Type B pancreatic cell (in vitro differentiated cells): Measurements from ENCODE around the gene BAG1. TPM values are rescaled to one million over a fixed set of nuclear protein-coding genes. Genes with fewer than 3 reads are reported as not detected.

Source experiments
- DNase-seq: peaks from one replicate; pipeline ENCODE4 v3.0.0; 2021; ENCODE audit warnings: mixed read lengths; ENCODE audit not compliant: unreplicated experiment; ENCODE audit errors: extremely low spot score
- H3K27ac Mint-ChIP-seq: 2 replicates; pipeline ENCODE4 v1.8.0; 2021; ENCODE audit warnings: mild to moderate bottlenecking, mixed read lengths
- H3K27me3 Mint-ChIP-seq: 2 replicates; pipeline ENCODE4 v1.8.0; 2021; ENCODE audit warnings: mixed read lengths
- H3K36me3 Mint-ChIP-seq: 2 replicates; pipeline ENCODE4 v1.8.0; 2021; ENCODE audit warnings: mixed read lengths
- H3K4me1 Mint-ChIP-seq: one replicate; pipeline ENCODE4 v1.8.0; 2021; ENCODE audit warnings: mixed read lengths; ENCODE audit not compliant: unreplicated experiment
- H3K4me3 Mint-ChIP-seq: 2 replicates; pipeline ENCODE4 v1.8.0; 2021; ENCODE audit warnings: mild to moderate bottlenecking, mixed read lengths
- H3K9me3 Mint-ChIP-seq: 2 replicates; pipeline ENCODE4 v1.8.0; 2021; ENCODE audit warnings: mixed read lengths
- CTCF ChIP-seq: fragments of 200-600 bp; sonication (generic); conservative IDR thresholded peaks from 2 replicates; pipeline ENCODE4 v1.5.0; 2021; ENCODE audit warnings: antibody characterized with exemption, mild to moderate bottlenecking
- total RNA-seq: library from RNA; stranded (reverse); gene quantifications from 2 replicates; pipeline ENCODE4 v1.2.1, GENCODE V29; 2021; ENCODE audit warnings: low replicate concordance

Gene BAG1
- total RNA-seq, 1 donor from 2014 or later: 92.6 TPM

GRCh38 chr9:33234511-33235467, 29.7 kb downstream of the BAG1 start:
- no peak for DNase-seq
- Mint-ChIP-seq H3K4me1 (peaks cover 4% of the 10 kb centered on the region), H3K4me3 (no peak overlapping the region), H3K27ac (peak overlapping the region; percentile 0), H3K36me3 (no peaks in the 10 kb centered on the region), H3K9me3 (no peaks in the 10 kb centered on the region), H3K27me3 (peaks cover 29% of the 10 kb centered on the region)
- no peak for TF ChIP-seq CTCF

- H3K27me3 Mint-ChIP-seq: peaks cover 29% of the 10 kb centered on the region
- no peaks in the 10 kb centered on the region for H3K4me1 Mint-ChIP-seq
- no peak for DNase-seq
- no peak overlapping the region for H3K27ac Mint-ChIP-seq
- no peaks in the 10 kb centered on the region for H3K36me3 Mint-ChIP-seq
- no peaks in the 10 kb centered on the region for H3K9me3 Mint-ChIP-seq
- no peak for TF ChIP-seq CTCF
- H3K4me3 Mint-ChIP-seq: no peak overlapping the region
Observed at GRCh38 chr9:33233626-33234342, 30.7 kb downstream of the BAG1 start.

DNA sequence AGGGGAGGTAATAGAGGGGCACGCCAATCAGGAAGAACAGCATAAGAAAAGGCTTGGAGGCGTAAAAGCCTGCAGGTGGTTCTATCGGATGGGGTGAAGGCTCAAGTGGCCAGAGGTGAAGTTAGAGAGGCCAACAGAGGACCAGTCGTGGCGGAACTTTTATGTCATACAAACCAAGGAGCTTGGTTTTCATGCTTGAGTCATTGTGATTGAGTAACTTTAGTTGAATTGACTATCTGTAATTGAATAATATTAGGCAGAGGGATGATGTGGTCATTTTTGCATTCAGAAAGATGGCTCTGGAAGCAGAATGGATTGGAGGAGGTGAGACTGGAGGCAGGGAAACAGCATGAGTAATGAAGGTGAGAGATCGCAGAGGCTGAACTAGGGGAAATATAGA, 31.7 kb downstream of the BAG1 start:
- H3K27me3 Mint-ChIP-seq: peaks cover 32% of the 10 kb centered on the region

DNA sequence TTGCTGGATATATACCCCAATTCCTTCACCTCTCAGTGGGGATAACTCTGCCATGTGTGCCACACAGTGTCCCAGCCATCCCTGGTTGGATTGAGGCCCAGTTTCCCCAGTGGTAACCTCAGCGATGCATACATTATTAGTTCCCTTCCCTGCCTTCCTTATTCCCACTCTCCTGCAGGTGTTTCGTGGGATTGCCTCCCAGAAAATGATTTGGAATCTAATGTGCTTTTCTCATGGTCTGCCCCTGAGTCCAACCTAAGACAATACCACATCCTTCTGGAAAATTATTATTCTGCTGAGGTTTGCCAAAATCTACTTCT, 32.9 kb downstream of the BAG1 start:
- Mint-ChIP-seq H3K27ac (peak overlapping the region; percentile 88), H3K9me3 (no peaks in the 10 kb centered on the region), H3K4me1 (no peaks in the 10 kb centered on the region), H3K4me3 (peak overlapping the region; percentile 22), H3K36me3 (no peaks in the 10 kb centered on the region), H3K27me3 (peaks cover 25% of the 10 kb centered on the region)
- no peak for DNase-seq
- no peak for TF ChIP-seq CTCF

More for the DNA sequence above, 31.7 kb downstream of the BAG1 start:
- no peak for TF ChIP-seq CTCF
- Mint-ChIP-seq H3K36me3 (no peaks in the 10 kb centered on the region), H3K27ac (peak overlapping the region; percentile 16), H3K4me1 (no peaks in the 10 kb centered on the region), H3K4me3 (no peak overlapping the region), H3K9me3 (no peaks in the 10 kb centered on the region)
- no peak for DNase-seq

GRCh38 chr9:33230756-33231622, 33.5 kb downstream of the BAG1 start:
- H3K4me1 Mint-ChIP-seq: peaks cover under 1% of the 10 kb centered on the region

More at GRCh38 chr9:33230756-33231622, 33.5 kb downstream of the BAG1 start:
- peak overlapping the region; percentile 88 for H3K27ac Mint-ChIP-seq
- TF ChIP-seq CTCF: no peak
- peak overlapping the region; percentile 22 for H3K4me3 Mint-ChIP-seq
- no peaks in the 10 kb centered on the region for H3K9me3 Mint-ChIP-seq
- no peak for DNase-seq
- H3K27me3 Mint-ChIP-seq: peaks cover 21% of the 10 kb centered on the region
- no peaks in the 10 kb centered on the region for H3K36me3 Mint-ChIP-seq
